ENCODE measurements around the gene KCNMA1.

KCNMA1 gene

GRCh38 chr10:77085344-77085743 is 552.3 kb downstream of the KCNMA1 start:
- DNase-seq, result no peak

GRCh38 chr10:77084431-77085144 is 553.0 kb downstream of the KCNMA1 start:
- no peak for DNase-seq

GRCh38 chr10:77082601-77083252 is 554.9 kb downstream of the KCNMA1 start:
- no peak for DNase-seq

GRCh38 chr10:77081481-77081891 is 556.1 kb downstream of the KCNMA1 start:
- no peak for DNase-seq

- DNase-seq, result no peak
These were observed 557.1 kb downstream of the KCNMA1 start for GRCh38 chr10:77080361-77081027.

GRCh38 chr10:77079592-77080300 is 557.9 kb downstream of the KCNMA1 start:
- DNase-seq, result no peak

GRCh38 chr10:77077316-77077945 is 560.2 kb downstream of the KCNMA1 start:
- DNase-seq, result no peak

GRCh38 chr10:77075926-77076325 is 561.7 kb downstream of the KCNMA1 start:
- no peak for DNase-seq

GRCh38 chr10:77074104-77074624 is 563.4 kb downstream of the KCNMA1 start:
- DNase-seq, result no peak

- no peak for DNase-seq
These were observed 564.0 kb downstream of the KCNMA1 start for GRCh38 chr10:77073663-77073960.

- no peak for DNase-seq
These were observed 564.6 kb downstream of the KCNMA1 start for GRCh38 chr10:77072836-77073662.

GRCh38 chr10:77072361-77072835 is 565.2 kb downstream of the KCNMA1 start:
- DNase-seq, result no peak

- no peak for DNase-seq
These were observed 565.7 kb downstream of the KCNMA1 start for GRCh38 chr10:77071956-77072355.

- DNase-seq, result no peak
These were observed 566.6 kb downstream of the KCNMA1 start for GRCh38 chr10:77071001-77071511.

GRCh38 chr10:77070346-77070745 is 567.3 kb downstream of the KCNMA1 start:
- DNase-seq, result no peak

- no peak for DNase-seq
These were observed 568.6 kb downstream of the KCNMA1 start for GRCh38 chr10:77068969-77069368.

- DNase-seq, result no peak
These were observed 569.3 kb downstream of the KCNMA1 start for GRCh38 chr10:77068272-77068671.

GRCh38 chr10:77062381-77062780 is 575.2 kb downstream of the KCNMA1 start:
- peak; percentile 70 for DNase-seq

- DNase-seq, result no peak
These were observed 576.7 kb downstream of the KCNMA1 start for GRCh38 chr10:77060913-77061312.

GRCh38 chr10:77056650-77057049 is 581.0 kb downstream of the KCNMA1 start:
- no peak for DNase-seq

- no peak for DNase-seq
These were observed 585.0 kb downstream of the KCNMA1 start for GRCh38 chr10:77052593-77052992.

- DNase-seq, result no peak
These were observed 585.8 kb downstream of the KCNMA1 start for GRCh38 chr10:77051837-77052236.

All from NCI-H526 treated with DMSO at 0.1 percent for 48 hours (cell line).